HG03280 (cell line): Measurements from ENCODE around the gene ANKDD1B.

Experiments
- ATAC-seq: cut with Tn5 transposase; IDR thresholded peaks from one replicate; pipeline ENCODE4 v1.9.1; 2021; ENCODE audit warnings: mild to moderate bottlenecking, moderate library complexity; ENCODE audit not compliant: unreplicated experiment

Gene ANKDD1B

GRCh38 chr5:75616371-75616881, 5.2 kb downstream of the ANKDD1B start:
- ATAC-seq: no peak

- no peak for ATAC-seq
Measured at GRCh38 chr5:75616971-75617621, 5.8 kb downstream of the ANKDD1B start.

GRCh38 chr5:75617736-75618352, 6.6 kb downstream of the ANKDD1B start:
- no peak for ATAC-seq

- no peak for ATAC-seq
Measured at GRCh38 chr5:75620184-75620959, 9.1 kb downstream of the ANKDD1B start.

- no peak for ATAC-seq
Measured at GRCh38 chr5:75622564-75622963, 11.3 kb downstream of the ANKDD1B start.

- no peak for ATAC-seq
Measured at GRCh38 chr5:75623846-75624245, 12.6 kb downstream of the ANKDD1B start.

GRCh38 chr5:75626959-75627358, 15.7 kb downstream of the ANKDD1B start:
- ATAC-seq: no peak

GRCh38 chr5:75627801-75628200, 16.5 kb downstream of the ANKDD1B start:
- no peak for ATAC-seq

GRCh38 chr5:75630875-75631274, 19.6 kb downstream of the ANKDD1B start:
- no peak for ATAC-seq

- no peak for ATAC-seq
Measured at GRCh38 chr5:75632321-75632720, 21.1 kb downstream of the ANKDD1B start.

GRCh38 chr5:75637949-75638348, 26.7 kb downstream of the ANKDD1B start:
- ATAC-seq: no peak

GRCh38 chr5:75639535-75640311, 28.5 kb downstream of the ANKDD1B start:
- ATAC-seq: no peak

GRCh38 chr5:75640395-75640794, 29.1 kb downstream of the ANKDD1B start:
- ATAC-seq: no peak

- ATAC-seq: no peak
Measured at GRCh38 chr5:75640826-75641225, 29.6 kb downstream of the ANKDD1B start.

GRCh38 chr5:75648712-75649111, 37.5 kb downstream of the ANKDD1B start:
- ATAC-seq: no peak

- no peak for ATAC-seq
Measured at GRCh38 chr5:75651575-75652238, 40.5 kb downstream of the ANKDD1B start.

- no peak for ATAC-seq
Measured at GRCh38 chr5:75653521-75653920, 42.3 kb downstream of the ANKDD1B start.

GRCh38 chr5:75654693-75655295, 43.5 kb downstream of the ANKDD1B start:
- no peak for ATAC-seq

- ATAC-seq: no peak
Measured at GRCh38 chr5:75656311-75657003, 45.2 kb downstream of the ANKDD1B start.
